IMR-90 (cell line): ENCODE results near the gene LDLRAD3.

Source experiments
- CTCF ChIP-seq: conservative IDR thresholded peaks from 2 replicates; pipeline ENCODE4 v1.5.1; 2012; ENCODE audit warnings: mild to moderate bottlenecking, low read depth, low read length, improper control_type of control experiment
- MXI1 ChIP-seq: IDR thresholded peaks from 2 replicates; pipeline ENCODE4 v1.6.1; 2012; ENCODE audit warnings: low read depth, mild to moderate bottlenecking, low read length, moderate library complexity, borderline replicate concordance
- NFE2L2 ChIP-seq: fragments of 150-350 bp; IDR thresholded peaks from 2 replicates; pipeline ENCODE4 v1.6.1; 2016; ENCODE audit warnings: low read depth, mild to moderate bottlenecking, low read length
- RCOR1 ChIP-seq: IDR thresholded peaks from 2 replicates; pipeline ENCODE4 v1.6.1; 2012; ENCODE audit warnings: mild to moderate bottlenecking, low read length, improper control_type of control experiment; ENCODE audit not compliant: insufficient replicate concordance

- TF ChIP-seq RCOR1 (no peak), MXI1 (no peak), CTCF (no peak), NFE2L2 (no peak)
These were observed 320.4 kb downstream of the LDLRAD3 start for GRCh38 chr11:36264011-36264972.
